ENCODE measurements around the gene NMNAT3. TPM values are rescaled to one million over a fixed set of nuclear protein-coding genes. Genes with fewer than 3 reads are reported as not detected.

NMNAT3 gene
- total RNA-seq, 1 experiment from 2014 or later, result 1.0 TPM

- POLR2A ChIA-PET, result interaction anchor here (0.7 kb wide), 1 partner anchor 30 kb away, joined by 3 read pairs; no protein-coding TSS in a partner anchor
These were observed 9.7 kb upstream of the NMNAT3 start for GRCh38 chr3:139687431-139687830.

GRCh38 chr3:139686624-139687023 lies 8.9 kb upstream of the NMNAT3 start:
- Mint-ChIP-seq H3K4me3 (ENCODE audit: unreplicated experiment) (no peak overlapping the region), H3K27me3 (ENCODE audit: insufficient read depth, unreplicated experiment) (peaks cover 13% of the 10 kb centered on the region), H3K36me3 (ENCODE audit: insufficient read depth, unreplicated experiment) (no peaks in the 10 kb centered on the region), H3K27ac (ENCODE audit: low read depth, unreplicated experiment) (no peak overlapping the region), H3K9me3 (ENCODE audit: unreplicated experiment) (no peaks in the 10 kb centered on the region), H3K4me1 (ENCODE audit: insufficient read depth, unreplicated experiment) (no peaks in the 10 kb centered on the region)
- intact Hi-C loops (cut with micrococcal nuclease), result no loop called here
- DNase-seq (ENCODE audit: unreplicated experiment), result no peak
- ChIA-PET CTCF (no interaction called here), POLR2A (no interaction called here)
- no peak for TF ChIP-seq CTCF (IDR thresholded peaks at IDR 0.05; ENCODE audit: unreplicated experiment)
- no TSS peak for BruUV-seq (replicated peaks)

More at GRCh38 chr3:139687431-139687830, 9.7 kb upstream of the NMNAT3 start:
- TF ChIP-seq CTCF (IDR thresholded peaks at IDR 0.05; ENCODE audit: unreplicated experiment), result no peak
- H3K4me3 Mint-ChIP-seq (ENCODE audit: unreplicated experiment), result no peak overlapping the region
- CTCF ChIA-PET, result no interaction called here
- no peak for DNase-seq (ENCODE audit: unreplicated experiment)
- H3K27me3 Mint-ChIP-seq (ENCODE audit: insufficient read depth, unreplicated experiment), result peaks cover 13% of the 10 kb centered on the region
- no peaks in the 10 kb centered on the region for H3K9me3 Mint-ChIP-seq (ENCODE audit: unreplicated experiment)
- BruUV-seq (replicated peaks), result no TSS peak
- no peaks in the 10 kb centered on the region for H3K36me3 Mint-ChIP-seq (ENCODE audit: insufficient read depth, unreplicated experiment)
- no peak overlapping the region for H3K27ac Mint-ChIP-seq (ENCODE audit: low read depth, unreplicated experiment)
- intact Hi-C loops (cut with micrococcal nuclease), result no loop called here
- no peaks in the 10 kb centered on the region for H3K4me1 Mint-ChIP-seq (ENCODE audit: insufficient read depth, unreplicated experiment)

- H3K9me3 Mint-ChIP-seq (ENCODE audit: unreplicated experiment), result no peaks in the 10 kb centered on the region
- ChIA-PET CTCF (no interaction called here), POLR2A (no interaction called here)
- H3K4me1 Mint-ChIP-seq (ENCODE audit: insufficient read depth, unreplicated experiment), result no peaks in the 10 kb centered on the region
- no peak overlapping the region for H3K27ac Mint-ChIP-seq (ENCODE audit: low read depth, unreplicated experiment)
- intact Hi-C loops (cut with micrococcal nuclease), result no loop called here
- H3K27me3 Mint-ChIP-seq (ENCODE audit: insufficient read depth, unreplicated experiment), result peaks cover 13% of the 10 kb centered on the region
- H3K36me3 Mint-ChIP-seq (ENCODE audit: insufficient read depth, unreplicated experiment), result peaks cover 4% of the 10 kb centered on the region
- no peak overlapping the region for H3K4me3 Mint-ChIP-seq (ENCODE audit: unreplicated experiment)
- no peak for DNase-seq (ENCODE audit: unreplicated experiment)
- no peak for TF ChIP-seq CTCF (IDR thresholded peaks at IDR 0.05; ENCODE audit: unreplicated experiment)
- no TSS peak for BruUV-seq (replicated peaks)
These were observed 8.4 kb upstream of the NMNAT3 start for GRCh38 chr3:139686206-139686605.

- no peak for DNase-seq (ENCODE audit: unreplicated experiment)
- Mint-ChIP-seq H3K27ac (ENCODE audit: low read depth, unreplicated experiment) (no peak overlapping the region), H3K36me3 (ENCODE audit: insufficient read depth, unreplicated experiment) (peaks cover 12% of the 10 kb centered on the region), H3K4me3 (ENCODE audit: unreplicated experiment) (no peak overlapping the region), H3K9me3 (ENCODE audit: unreplicated experiment) (no peaks in the 10 kb centered on the region), H3K4me1 (ENCODE audit: insufficient read depth, unreplicated experiment) (no peaks in the 10 kb centered on the region), H3K27me3 (ENCODE audit: insufficient read depth, unreplicated experiment) (no peaks in the 10 kb centered on the region)
- CTCF ChIA-PET, result interaction anchor here (0.7 to 1.0 kb wide), 2 partner anchors 41 to 117 kb away, joined by 3 read pairs; no protein-coding TSS in a partner anchor
- POLR2A ChIA-PET, result no interaction called here
- BruUV-seq (replicated peaks), result no TSS peak
- TF ChIP-seq CTCF (IDR thresholded peaks at IDR 0.05; ENCODE audit: unreplicated experiment), result no peak
- intact Hi-C loops (cut with micrococcal nuclease), result no loop called here
These were observed 1.5 kb upstream of the NMNAT3 start for GRCh38 chr3:139679220-139679775.
